IMR-90 (cell line): ENCODE measurements around the gene ASTN2. TPM values are rescaled to one million over a fixed set of nuclear protein-coding genes. Genes with fewer than 3 reads are reported as not detected.

Experiments
- ATAC-seq: fragments of 200-7000 bp; cut with Tn5 transposase; 2 replicates; pipeline ENCODE4 v1.9.1; 2020; ENCODE audit warnings: low read depth, mild to moderate bottlenecking, moderate library complexity
- BruUV-seq: library from RNA; stranded (reverse); fragments of 400-500 nt; replicated peaks from 2 replicates; lab custom pipeline; 2021; lab: Mats Ljungman, UMichigan
- CTCF ChIA-PET: fragments of 300-600 bp; formaldehyde crosslinking; extraction: SDS; loops from one replicate; lab custom pipeline; 2021; ENCODE audit warnings: antibody characterized with exemption; lab: Yijun Ruan, JAX
- POLR2A ChIA-PET: fragments of 300-600 bp; sonication (Branson Sonifier 250); formaldehyde crosslinking; loops from one replicate; lab custom pipeline; 2022; ENCODE audit warnings: antibody characterized with exemption; ENCODE audit not compliant: unreplicated experiment; lab: Charles Lee
- DNase-seq: peaks from one replicate; pipeline ENCODE4 v3.0.0; 2013
- H2AFZ ChIP-seq: replicated peaks from 2 replicates; pipeline ENCODE3; 2013; ENCODE audit warnings: low read length, mild to moderate bottlenecking; ENCODE audit not compliant: poor library complexity
- H2AK5ac ChIP-seq: 2 replicates; pipeline ENCODE4 v1.6.1; 2013; ENCODE audit warnings: low read depth, low read length, inconsistent platforms
- H2AK9ac ChIP-seq: replicated peaks from 2 replicates; pipeline ENCODE3; 2013; ENCODE audit warnings: mild to moderate bottlenecking, low read depth, low read length, moderate library complexity; ENCODE audit not compliant: poor library complexity
- H2BK120ac ChIP-seq: 2 replicates; pipeline ENCODE4 v1.6.1; 2013; ENCODE audit warnings: low read depth, low read length, inconsistent platforms
- H2BK15ac ChIP-seq: 3 replicates; pipeline ENCODE4 v1.6.1; 2013; ENCODE audit warnings: low read depth, low read length, inconsistent platforms
- H2BK20ac ChIP-seq: 2 replicates; pipeline ENCODE4 v1.6.1; 2013; ENCODE audit warnings: low read depth, mild to moderate bottlenecking, inconsistent platforms, low read length, moderate library complexity
- H2BK5ac ChIP-seq: 2 replicates; pipeline ENCODE4 v1.6.1; 2013; ENCODE audit warnings: mild to moderate bottlenecking, low read depth, low read length, inconsistent platforms; ENCODE audit not compliant: poor library complexity, severe bottlenecking
- H3K14ac ChIP-seq: replicated peaks from 2 replicates; pipeline ENCODE4 v1.6.1; 2013; ENCODE audit warnings: low read depth, low read length, inconsistent platforms
- H3K18ac ChIP-seq: 2 replicates; pipeline ENCODE4 v1.6.1; 2013; ENCODE audit warnings: low read depth, low read length, control low read depth
- H3K23ac ChIP-seq: 2 replicates; pipeline ENCODE4 v1.6.1; 2013; ENCODE audit warnings: low read depth, low read length, inconsistent platforms
- H3K27ac ChIP-seq: 2 replicates; pipeline ENCODE4 v1.5.1; 2013; ENCODE audit warnings: mild to moderate bottlenecking, control low read depth, low read length; ENCODE audit not compliant: insufficient read depth
- H3K27me3 ChIP-seq: 2 replicates; pipeline ENCODE4 v1.6.1; 2013; ENCODE audit warnings: low read length; ENCODE audit not compliant: control insufficient read depth, insufficient read depth
- H3K36me3 ChIP-seq: 2 replicates; pipeline ENCODE4 v1.6.1; 2013; ENCODE audit warnings: low read length, mixed read lengths; ENCODE audit not compliant: control insufficient read depth, insufficient read depth
- H3K4ac ChIP-seq: 2 replicates; pipeline ENCODE4 v1.6.1; 2013; ENCODE audit warnings: low read depth, low read length, inconsistent platforms
- H3K4me1 ChIP-seq: 2 replicates; pipeline ENCODE4 v1.6.1; 2013; ENCODE audit warnings: low read length, mixed read lengths; ENCODE audit not compliant: control insufficient read depth, insufficient read depth
- H3K4me2 ChIP-seq: 2 replicates; pipeline ENCODE4 v1.6.1; 2013; ENCODE audit warnings: low read depth, mild to moderate bottlenecking, control low read depth, low read length, moderate library complexity
- H3K4me3 ChIP-seq: 2 replicates; pipeline ENCODE4 v1.5.1; 2013; ENCODE audit warnings: low read depth, mild to moderate bottlenecking, control low read depth, low read length, moderate library complexity; ENCODE audit not compliant: insufficient read depth
- H3K56ac ChIP-seq: 2 replicates; pipeline ENCODE4 v1.6.1; 2013; ENCODE audit warnings: low read length, inconsistent platforms; ENCODE audit not compliant: insufficient read depth; ENCODE audit errors: extremely low read depth
- H3K79me1 ChIP-seq, 2 experiments: 2 replicates each; pipeline ENCODE4 v1.6.1; 2013; ENCODE audit warnings: low read length in 2 of 2, inconsistent platforms in 1 of 2, low read depth in 1 of 2
- H3K9ac ChIP-seq: 2 replicates; pipeline ENCODE4 v1.6.1; 2013; ENCODE audit warnings: low read depth, low read length, control low read depth
- H3K9me1 ChIP-seq: 2 replicates; pipeline ENCODE4 v1.6.1; 2013; ENCODE audit warnings: low read length, inconsistent platforms; ENCODE audit not compliant: insufficient read depth
- H3K9me3 ChIP-seq: 2 replicates; pipeline ENCODE4 v1.6.1; 2013; ENCODE audit warnings: low read length; ENCODE audit not compliant: control insufficient read depth, insufficient read depth
- H4K20me1 ChIP-seq: 2 replicates; pipeline ENCODE4 v1.6.1; 2013; ENCODE audit warnings: low read length, inconsistent platforms; ENCODE audit not compliant: insufficient read depth
- H4K5ac ChIP-seq: 2 replicates; pipeline ENCODE4 v1.6.1; 2013; ENCODE audit warnings: mild to moderate bottlenecking, low read depth, low read length, control low read depth
- H4K8ac ChIP-seq, 2 experiments: 2 replicates each; pipeline ENCODE4 v1.6.1; 2013; ENCODE audit warnings: low read depth in 2 of 2, low read length in 2 of 2, control low read depth in 1 of 2, inconsistent platforms in 1 of 2
- H4K91ac ChIP-seq: 2 replicates; pipeline ENCODE4 v1.6.1; 2013; ENCODE audit warnings: low read depth, low read length, inconsistent platforms; ENCODE audit not compliant: insufficient read depth
- BHLHE40 ChIP-seq: fragments of 150-350 bp; IDR thresholded peaks from 2 replicates; pipeline ENCODE4 v1.6.1; 2016; ENCODE audit warnings: mild to moderate bottlenecking, low read depth, low read length
- CEBPB ChIP-seq: IDR thresholded peaks from 2 replicates; pipeline ENCODE4 v1.6.1; 2012; ENCODE audit warnings: low read depth, low read length, improper control_type of control experiment
- CHD1 ChIP-seq: IDR thresholded peaks from 2 replicates; pipeline ENCODE4 v1.6.1; 2012; ENCODE audit warnings: low read depth, low read length, improper control_type of control experiment
- MAFK ChIP-seq: IDR thresholded peaks from 2 replicates; pipeline ENCODE4 v1.6.1; 2012; ENCODE audit warnings: low read depth, low read length, improper control_type of control experiment
- MAZ ChIP-seq: IDR thresholded peaks from 2 replicates; pipeline ENCODE4 v1.6.1; 2012; ENCODE audit warnings: low read depth, mild to moderate bottlenecking, low read length, improper control_type of control experiment, moderate library complexity, borderline replicate concordance
- MXI1 ChIP-seq: IDR thresholded peaks from 2 replicates; pipeline ENCODE4 v1.6.1; 2012; ENCODE audit warnings: low read depth, mild to moderate bottlenecking, low read length, moderate library complexity, borderline replicate concordance
- RAD21 ChIP-seq: IDR thresholded peaks from 2 replicates; pipeline ENCODE4 v1.6.1; 2012; ENCODE audit warnings: low read length, improper control_type of control experiment
- RCOR1 ChIP-seq: IDR thresholded peaks from 2 replicates; pipeline ENCODE4 v1.6.1; 2012; ENCODE audit warnings: mild to moderate bottlenecking, low read length, improper control_type of control experiment; ENCODE audit not compliant: insufficient replicate concordance
- SMC3 ChIP-seq: fragments of 150-350 bp; IDR thresholded peaks from 2 replicates; pipeline ENCODE4 v1.6.1; 2016; ENCODE audit warnings: low read depth, mild to moderate bottlenecking, antibody characterized with exemption, low read length, moderate library complexity
- WGBS, 2 experiments: methylation state at CpG; one replicate each; pipeline versions ENCODE4 v1.1.5 to v1.1.7; 2013; ENCODE audit warnings: missing lambda C conversion rate in 2 of 2; ENCODE audit not compliant: insufficient read length in 1 of 2; ENCODE audit errors: extremely low coverage in 2 of 2; 5-methylcytosine and 5-hydroxymethylcytosine counted together
- dilution Hi-C: fragments of 300-500 bp; cut with HindIII; formaldehyde crosslinking; loops from one replicate; pipeline ENCODE4 v1.14.3; 2018; ENCODE audit warnings: low sequenced_read_pairs; ENCODE audit not compliant: unreplicated experiment
- in situ Hi-C: fragments of 300-500 bp; cut with MboI; formaldehyde crosslinking; loops from 3 replicates; pipeline ENCODE4 v1.14.3; 2019; ENCODE audit warnings: low sequenced_read_pairs, inconsistent platforms, mixed read lengths
- intact Hi-C: fragments of 100-400 bp; cut with micrococcal nuclease; formaldehyde crosslinking; loops from 2 replicates; pipeline ENCODE4 v1.10.0; 2022
- polyA plus RNA-seq, 3 experiments: library from polyadenylated mRNA; depleted of rRNA; stranded (reverse); fragments of >200 nt; gene quantifications; 2 replicates each; pipeline ENCODE4 v1.2.3, GENCODE V29; 2012; ENCODE audit warnings: low replicate concordance in 1 of 3
- total RNA-seq: library from RNA; depleted of rRNA; stranded (reverse); fragments of >200 nt; gene quantifications from 2 replicates; pipeline ENCODE4 v1.2.3, GENCODE V29; 2012
- TF ChIP-seq, protein P1 (sequence below): conservative IDR thresholded peaks from 2 replicates; pipeline ENCODE4 v1.5.1; 2012; ENCODE audit warnings: mild to moderate bottlenecking, low read depth, low read length, improper control_type of control experiment
- TF ChIP-seq, protein P2 (sequence below): fragments of 150-350 bp; IDR thresholded peaks from 2 replicates; pipeline ENCODE4 v1.6.1; 2016; ENCODE audit warnings: low read depth, mild to moderate bottlenecking, low read length, moderate library complexity, borderline replicate concordance

Gene ASTN2
- total and polyA plus RNA-seq, 2 of the 4 experiments (the other 2 are of a cell fraction) = 3.8 to 6.8 TPM

DNA sequence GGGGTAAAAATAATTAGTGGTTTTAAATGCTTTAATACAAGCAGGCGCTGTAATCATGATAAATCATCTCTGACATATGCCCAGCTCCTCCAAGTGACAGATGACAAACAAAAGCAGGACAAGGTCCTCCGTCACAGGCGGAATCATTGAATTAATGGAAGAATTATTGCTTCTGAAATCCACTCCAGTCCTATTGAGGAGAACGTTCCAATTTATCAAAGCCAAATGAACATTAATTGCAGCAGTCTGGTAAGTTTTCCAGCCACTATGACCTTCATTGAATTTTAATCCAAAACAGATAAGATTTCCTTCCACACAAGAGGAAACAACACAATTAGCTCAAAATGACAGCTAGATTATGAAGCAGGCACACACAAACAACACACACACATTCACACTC lies 136.8 kb downstream of the ASTN2 start:
- WGBS, 2 experiments = no CpG with 5 or more reads among the region's 4 CpGs
- H4K8ac ChIP-seq = no peak overlapping the region
- no peak overlapping the region for H2BK20ac ChIP-seq
- ATAC-seq (no peak), DNase-seq (no peak)
- H3K56ac ChIP-seq = no peak overlapping the region
- no peak overlapping the region for H2AK5ac ChIP-seq
- H2BK15ac ChIP-seq = no peak overlapping the region
- no peak overlapping the region for H3K14ac ChIP-seq
- intact Hi-C loops = no loop called here
- CTCF ChIA-PET = no interaction called here
- H4K91ac ChIP-seq = no peak overlapping the region
- H2BK120ac ChIP-seq = no peak overlapping the region
- no peak overlapping the region for H3K23ac ChIP-seq
- H2AFZ ChIP-seq = no peak overlapping the region
- no peak for TF ChIP-seq RAD21
- TF ChIP-seq MAFK = no peak
- no peak for TF ChIP-seq MAZ
- TF ChIP-seq, protein P1, sequence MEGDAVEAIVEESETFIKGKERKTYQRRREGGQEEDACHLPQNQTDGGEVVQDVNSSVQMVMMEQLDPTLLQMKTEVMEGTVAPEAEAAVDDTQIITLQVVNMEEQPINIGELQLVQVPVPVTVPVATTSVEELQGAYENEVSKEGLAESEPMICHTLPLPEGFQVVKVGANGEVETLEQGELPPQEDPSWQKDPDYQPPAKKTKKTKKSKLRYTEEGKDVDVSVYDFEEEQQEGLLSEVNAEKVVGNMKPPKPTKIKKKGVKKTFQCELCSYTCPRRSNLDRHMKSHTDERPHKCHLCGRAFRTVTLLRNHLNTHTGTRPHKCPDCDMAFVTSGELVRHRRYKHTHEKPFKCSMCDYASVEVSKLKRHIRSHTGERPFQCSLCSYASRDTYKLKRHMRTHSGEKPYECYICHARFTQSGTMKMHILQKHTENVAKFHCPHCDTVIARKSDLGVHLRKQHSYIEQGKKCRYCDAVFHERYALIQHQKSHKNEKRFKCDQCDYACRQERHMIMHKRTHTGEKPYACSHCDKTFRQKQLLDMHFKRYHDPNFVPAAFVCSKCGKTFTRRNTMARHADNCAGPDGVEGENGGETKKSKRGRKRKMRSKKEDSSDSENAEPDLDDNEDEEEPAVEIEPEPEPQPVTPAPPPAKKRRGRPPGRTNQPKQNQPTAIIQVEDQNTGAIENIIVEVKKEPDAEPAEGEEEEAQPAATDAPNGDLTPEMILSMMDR = no peak
- TF ChIP-seq, protein P2, sequence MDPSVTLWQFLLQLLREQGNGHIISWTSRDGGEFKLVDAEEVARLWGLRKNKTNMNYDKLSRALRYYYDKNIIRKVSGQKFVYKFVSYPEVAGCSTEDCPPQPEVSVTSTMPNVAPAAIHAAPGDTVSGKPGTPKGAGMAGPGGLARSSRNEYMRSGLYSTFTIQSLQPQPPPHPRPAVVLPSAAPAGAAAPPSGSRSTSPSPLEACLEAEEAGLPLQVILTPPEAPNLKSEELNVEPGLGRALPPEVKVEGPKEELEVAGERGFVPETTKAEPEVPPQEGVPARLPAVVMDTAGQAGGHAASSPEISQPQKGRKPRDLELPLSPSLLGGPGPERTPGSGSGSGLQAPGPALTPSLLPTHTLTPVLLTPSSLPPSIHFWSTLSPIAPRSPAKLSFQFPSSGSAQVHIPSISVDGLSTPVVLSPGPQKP = no peak
- no peak for TF ChIP-seq CHD1
- TF ChIP-seq MXI1 = no peak
- TF ChIP-seq SMC3 = no peak
- no peak for TF ChIP-seq RCOR1
- TF ChIP-seq CEBPB = no peak
- TF ChIP-seq BHLHE40 = no peak
- H3K18ac ChIP-seq = no peak overlapping the region
- no peaks in the 10 kb centered on the region for H3K27me3 ChIP-seq
- no peak overlapping the region for H3K27ac ChIP-seq
- H2AK9ac ChIP-seq = no peak overlapping the region
- no peak overlapping the region for H3K9ac ChIP-seq
- no peaks in the 10 kb centered on the region for H4K20me1 ChIP-seq
- POLR2A ChIA-PET = no interaction called here
- H3K79me1 ChIP-seq = no peaks in the 10 kb centered on the region
- no peak overlapping the region for H3K4me2 ChIP-seq
- no peaks in the 10 kb centered on the region for H3K4me1 ChIP-seq
- no peak overlapping the region for H3K4ac ChIP-seq
- H3K9me3 ChIP-seq = peaks cover 2% of the 10 kb centered on the region; the same call in 1 of the 2 replicates
- H3K36me3 ChIP-seq = no peaks in the 10 kb centered on the region
- no TSS peak for BruUV-seq
- H3K4me3 ChIP-seq = no peak overlapping the region
- H4K5ac ChIP-seq = no peak overlapping the region
- H2BK5ac ChIP-seq = no peak overlapping the region
- in situ Hi-C loops = no loop called here
- H3K9me1 ChIP-seq = no peaks in the 10 kb centered on the region
- dilution Hi-C loops = no loop called here
